Measurements from ENCODE around the gene NTF3.

NTF3 gene

GRCh38 chr12:5459051-5459782, 27.3 kb downstream of the NTF3 start:
- no peak for DNase-seq

- no peak for DNase-seq
Observed at GRCh38 chr12:5460817-5461216, 28.9 kb downstream of the NTF3 start.

- no peak for DNase-seq
Observed at GRCh38 chr12:5461966-5462365, 30.1 kb downstream of the NTF3 start.

GRCh38 chr12:5464096-5464495, 32.2 kb downstream of the NTF3 start:
- DNase-seq, result no peak

- DNase-seq, result no peak
Observed at GRCh38 chr12:5465384-5465783, 33.5 kb downstream of the NTF3 start.

- no peak for DNase-seq
Observed at GRCh38 chr12:5466521-5466960, 34.6 kb downstream of the NTF3 start.

GRCh38 chr12:5467931-5468330, 36.0 kb downstream of the NTF3 start:
- no peak for DNase-seq

GRCh38 chr12:5470221-5470620, 38.3 kb downstream of the NTF3 start:
- no peak for DNase-seq

- no peak for DNase-seq
Observed at GRCh38 chr12:5470703-5471102, 38.8 kb downstream of the NTF3 start.

GRCh38 chr12:5473076-5473782, 41.3 kb downstream of the NTF3 start:
- DNase-seq, result no peak

- DNase-seq, result no peak
Observed at GRCh38 chr12:5473783-5474116, 41.8 kb downstream of the NTF3 start.

- no peak for DNase-seq
Observed at GRCh38 chr12:5476356-5476755, 44.4 kb downstream of the NTF3 start.

GRCh38 chr12:5478081-5478706, 46.3 kb downstream of the NTF3 start:
- no peak for DNase-seq

GRCh38 chr12:5479761-5480160, 47.9 kb downstream of the NTF3 start:
- DNase-seq, result no peak

GRCh38 chr12:5480218-5480937, 48.5 kb downstream of the NTF3 start:
- no peak for DNase-seq

GRCh38 chr12:5480938-5481303, 49.0 kb downstream of the NTF3 start:
- no peak for DNase-seq

- DNase-seq, result no peak
Observed at GRCh38 chr12:5481645-5482044, 49.7 kb downstream of the NTF3 start.

GRCh38 chr12:5484426-5484825, 52.5 kb downstream of the NTF3 start:
- no peak for DNase-seq

GRCh38 chr12:5485454-5485853, 53.5 kb downstream of the NTF3 start:
- DNase-seq, result no peak

GRCh38 chr12:5487076-5487475, 55.2 kb downstream of the NTF3 start:
- no peak for DNase-seq

- no peak for DNase-seq
Observed at GRCh38 chr12:5487948-5488625, 56.2 kb downstream of the NTF3 start.

- no peak for DNase-seq
Observed at GRCh38 chr12:5488626-5488955, 56.7 kb downstream of the NTF3 start.

- DNase-seq, result no peak
Observed at GRCh38 chr12:5489017-5489416, 57.1 kb downstream of the NTF3 start.
